NCI-H774 (cell line): Measurements from ENCODE around the gene HINFP.
"Not testable (repeated sequence)": the region's sequence is repeated elsewhere in the genome, so short reads cannot be mapped to it uniquely, and the experiment has no call there.

ENCODE experiments used
- DNase-seq: peaks from one replicate; lab custom pipeline; 2025; lab: John Stamatoyannopoulos, UW

Gene HINFP

GRCh38 chr11:119155733-119156492 lies 34.5 kb downstream of the HINFP start:
- DNase-seq: no peak

GRCh38 chr11:119156496-119156895 lies 35.1 kb downstream of the HINFP start:
- DNase-seq: no peak

GRCh38 chr11:119157063-119157462 lies 35.7 kb downstream of the HINFP start:
- no peak for DNase-seq

- no peak for DNase-seq
These were observed 37.1 kb downstream of the HINFP start for GRCh38 chr11:119158467-119158866.

GRCh38 chr11:119160151-119160550 lies 38.8 kb downstream of the HINFP start:
- no peak for DNase-seq

- DNase-seq: no peak
These were observed 40.5 kb downstream of the HINFP start for GRCh38 chr11:119161871-119162270.

GRCh38 chr11:119166368-119167076 lies 45.1 kb downstream of the HINFP start:
- no peak for DNase-seq

GRCh38 chr11:119167077-119167458 lies 45.7 kb downstream of the HINFP start:
- not testable (repeated sequence) for DNase-seq

GRCh38 chr11:119167933-119168332 lies 46.6 kb downstream of the HINFP start:
- DNase-seq: no peak

GRCh38 chr11:119168471-119169281 lies 47.3 kb downstream of the HINFP start, which contains the start of gene NLRX1:
Gene NLRX1 (plus strand): TSS chr11:119168725. CDS start chr11:119171404, 2,679 bp downstream.
- peak; percentile 86 for DNase-seq

- peak; percentile 26 for DNase-seq
These were observed 47.9 kb downstream of the HINFP start for GRCh38 chr11:119169282-119169719.

- DNase-seq: no peak
These were observed 51.1 kb downstream of the HINFP start for GRCh38 chr11:119172513-119172912.

GRCh38 chr11:119173453-119173852 lies 52.1 kb downstream of the HINFP start:
- DNase-seq: no peak

GRCh38 chr11:119175493-119176077 lies 54.2 kb downstream of the HINFP start:
- DNase-seq: peak; percentile 24

GRCh38 chr11:119178166-119178680 lies 56.8 kb downstream of the HINFP start:
- no peak for DNase-seq

- no peak for DNase-seq
These were observed 58.0 kb downstream of the HINFP start for GRCh38 chr11:119179342-119179741.

- DNase-seq: peak; percentile 95
These were observed 58.6 kb downstream of the HINFP start for GRCh38 chr11:119179983-119180382.

- DNase-seq: no peak
These were observed 59.6 kb downstream of the HINFP start for GRCh38 chr11:119180729-119181676.

- DNase-seq: peak; percentile 92
These were observed 60.5 kb downstream of the HINFP start for GRCh38 chr11:119181677-119182412.

- not testable (repeated sequence) for DNase-seq
These were observed 63.0 kb downstream of the HINFP start for GRCh38 chr11:119184399-119184798.
